SHP77 (cell line): ENCODE results near the gene SHTN1.

ENCODE experiments used
- DNase-seq, 2 experiments: peaks; one replicate each; lab custom pipeline; 2025; lab: John Stamatoyannopoulos, UW

The SHTN1 gene

DNA sequence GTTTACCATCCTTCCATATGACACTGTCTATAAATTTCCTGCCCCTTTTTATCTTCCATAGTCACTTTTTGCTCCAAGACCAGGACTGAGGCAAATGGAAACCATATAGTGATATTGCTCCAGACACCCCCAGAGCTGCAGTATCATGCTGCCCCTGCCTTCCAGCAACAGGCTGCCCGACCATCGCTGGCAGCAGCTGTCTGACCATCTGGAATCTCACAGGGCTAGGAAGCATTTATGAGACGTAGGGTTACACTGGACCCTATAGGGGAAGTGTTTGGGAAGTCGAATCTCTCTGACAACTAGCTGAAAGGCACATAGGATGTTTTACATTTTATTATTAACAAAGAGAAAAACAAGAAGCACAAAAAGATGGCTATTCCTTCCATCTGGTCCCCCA is 136.3 kb downstream of the SHTN1 start:
- no peak for DNase-seq

DNA sequence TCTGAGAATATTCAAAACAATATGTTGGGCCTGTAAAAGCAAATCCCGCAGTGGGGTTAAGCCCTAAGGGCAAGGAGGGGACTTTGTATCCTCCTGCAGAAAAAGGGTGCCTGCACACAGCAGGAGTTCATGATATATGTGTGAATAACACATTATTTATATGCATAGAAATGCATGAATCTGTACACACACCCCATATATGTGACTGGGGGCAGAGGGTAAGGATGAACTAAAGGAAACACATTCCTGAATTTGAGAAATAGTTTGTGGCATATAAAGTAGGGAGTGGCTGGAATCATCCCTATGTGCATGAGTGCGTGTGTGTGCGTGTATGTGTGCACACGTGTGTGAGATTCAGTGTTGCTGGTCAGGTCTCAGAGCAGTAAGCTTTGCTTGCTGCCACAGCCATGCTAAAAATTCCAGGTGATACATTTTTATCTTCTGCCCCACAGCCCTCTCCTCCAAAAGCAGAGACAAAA is 136.8 kb downstream of the SHTN1 start:
- DNase-seq: no peak

- no peak for DNase-seq
Observed at GRCh38 chr10:116866987-116867595, 137.9 kb downstream of the SHTN1 start.

DNA sequence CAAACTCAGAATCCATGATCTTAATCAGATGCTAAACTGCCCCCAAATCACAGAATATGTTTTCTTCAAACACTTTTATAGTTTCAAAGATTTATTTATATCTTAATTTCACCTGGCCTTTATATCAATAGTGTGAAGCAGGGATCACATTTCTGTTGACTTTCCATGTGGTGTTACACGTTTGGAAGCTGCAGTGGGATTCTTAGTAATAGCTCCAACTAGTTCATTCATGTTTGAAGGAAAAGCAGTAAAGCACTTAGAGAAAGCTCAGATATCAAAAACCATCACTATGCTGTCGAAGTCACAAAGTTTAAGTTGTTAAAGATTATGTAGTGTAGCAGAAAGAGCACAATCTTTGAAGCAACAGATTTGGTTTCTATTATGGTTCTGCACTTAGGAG is 138.9 kb downstream of the SHTN1 start:
- no peak for DNase-seq

DNA sequence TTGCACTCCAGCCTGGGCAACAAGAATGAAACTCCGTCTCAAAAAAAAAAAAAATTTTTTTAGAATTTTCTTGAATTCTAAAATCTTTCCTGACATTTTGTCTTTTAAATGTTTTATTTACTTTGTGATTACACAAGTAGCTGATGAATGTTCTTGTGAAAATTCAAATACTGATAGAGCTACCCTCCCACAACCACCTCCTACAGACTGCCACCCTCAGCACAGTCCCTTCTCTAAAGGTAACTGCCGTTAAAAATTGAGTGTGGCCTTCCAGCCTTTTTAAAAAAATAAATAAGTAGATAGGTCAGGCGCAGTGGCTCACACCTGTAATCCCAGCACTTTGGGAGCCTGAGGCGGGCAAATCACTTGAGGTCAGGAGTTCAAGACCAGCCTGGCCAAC is 140.6 kb downstream of the SHTN1 start:
- DNase-seq: no peak

GRCh38 chr10:116861796-116862195 is 143.2 kb downstream of the SHTN1 start:
- DNase-seq: no peak

- no peak for DNase-seq
Observed at GRCh38 chr10:116857156-116857555, 147.8 kb downstream of the SHTN1 start.

DNA sequence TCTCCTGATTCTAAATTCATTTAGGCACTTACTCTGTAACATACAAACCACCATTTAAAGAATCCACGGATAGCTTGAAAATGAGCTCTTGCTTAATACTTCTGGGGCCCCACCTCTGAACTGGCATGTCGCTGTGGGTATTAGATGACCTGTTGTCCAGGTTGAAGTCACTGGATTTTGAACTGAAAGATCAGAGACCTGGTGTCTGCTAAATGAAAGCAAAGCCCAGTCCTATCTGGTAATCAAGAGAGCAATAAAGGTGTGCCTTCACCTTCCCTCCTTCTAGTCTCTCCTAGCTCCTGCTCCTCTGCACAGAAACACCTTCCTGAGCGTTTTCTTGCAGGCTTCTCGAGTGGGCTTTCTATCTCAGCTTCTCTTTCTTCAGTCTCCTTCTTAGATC is 151.3 kb downstream of the SHTN1 start:
- DNase-seq: no peak

DNA sequence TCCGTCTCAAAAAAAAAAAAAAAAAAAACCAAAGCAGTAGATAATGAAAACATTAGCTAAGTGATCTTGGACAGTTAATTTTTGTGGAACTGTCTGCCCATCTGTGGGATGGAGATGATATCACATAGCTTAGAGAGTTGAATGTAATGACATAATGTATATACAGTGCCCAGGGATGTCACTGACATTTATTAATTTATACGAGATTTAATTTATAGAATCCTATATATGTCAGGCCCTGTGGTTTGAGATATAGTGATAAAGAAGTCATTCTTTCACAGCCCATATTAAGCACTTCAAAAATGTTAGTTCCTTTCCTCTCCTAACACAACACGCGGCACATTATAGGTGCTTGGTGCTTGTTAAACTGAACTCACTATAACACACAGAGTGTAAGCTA is 151.7 kb downstream of the SHTN1 start:
- no peak for DNase-seq

DNA sequence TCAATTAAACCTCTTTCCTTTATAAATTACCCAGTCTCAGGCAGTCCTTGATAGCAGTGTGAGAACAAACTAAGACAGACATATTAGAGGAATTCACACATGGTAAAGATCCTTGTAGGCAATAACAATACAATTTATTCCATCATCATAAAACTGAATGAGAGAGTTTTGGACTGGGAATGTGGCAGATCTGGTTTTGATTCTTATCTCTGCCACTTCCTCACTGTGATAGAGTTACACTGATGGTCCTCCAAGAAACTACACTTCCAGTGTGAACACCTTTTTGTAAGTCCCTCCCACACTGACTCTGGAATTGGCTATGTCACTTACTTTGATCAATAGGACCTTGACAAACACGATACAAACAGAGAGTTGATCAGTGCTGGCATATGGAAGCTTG is 152.7 kb downstream of the SHTN1 start:
- DNase-seq: no peak

DNA sequence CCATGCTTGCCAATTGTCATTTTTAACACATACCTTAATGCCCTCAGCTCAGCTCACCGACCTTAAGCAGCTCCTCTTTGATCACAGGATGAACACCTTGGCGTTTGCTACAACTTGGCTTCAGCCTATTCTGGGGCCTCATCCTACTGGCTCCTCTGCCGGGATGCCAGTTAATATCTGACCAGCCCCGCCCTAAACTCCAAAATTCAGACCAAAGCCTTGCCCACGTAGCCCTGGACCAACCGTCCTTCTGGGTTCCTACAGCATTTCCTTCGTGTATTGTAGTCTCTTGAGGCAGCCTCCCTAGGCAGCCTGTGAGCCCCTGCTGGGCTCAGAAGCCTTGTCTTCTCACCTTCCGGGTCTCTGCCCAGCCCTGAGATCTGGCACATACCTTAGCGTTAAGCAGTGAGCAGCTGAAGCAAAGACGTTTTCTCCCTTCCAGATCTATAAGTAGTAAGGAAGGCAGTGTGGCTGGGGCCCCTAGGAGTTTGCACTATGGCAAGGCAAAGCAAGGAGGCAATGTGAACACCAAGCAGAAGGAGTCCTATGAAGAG is 154.9 kb downstream of the SHTN1 start:
- DNase-seq: no peak

DNA sequence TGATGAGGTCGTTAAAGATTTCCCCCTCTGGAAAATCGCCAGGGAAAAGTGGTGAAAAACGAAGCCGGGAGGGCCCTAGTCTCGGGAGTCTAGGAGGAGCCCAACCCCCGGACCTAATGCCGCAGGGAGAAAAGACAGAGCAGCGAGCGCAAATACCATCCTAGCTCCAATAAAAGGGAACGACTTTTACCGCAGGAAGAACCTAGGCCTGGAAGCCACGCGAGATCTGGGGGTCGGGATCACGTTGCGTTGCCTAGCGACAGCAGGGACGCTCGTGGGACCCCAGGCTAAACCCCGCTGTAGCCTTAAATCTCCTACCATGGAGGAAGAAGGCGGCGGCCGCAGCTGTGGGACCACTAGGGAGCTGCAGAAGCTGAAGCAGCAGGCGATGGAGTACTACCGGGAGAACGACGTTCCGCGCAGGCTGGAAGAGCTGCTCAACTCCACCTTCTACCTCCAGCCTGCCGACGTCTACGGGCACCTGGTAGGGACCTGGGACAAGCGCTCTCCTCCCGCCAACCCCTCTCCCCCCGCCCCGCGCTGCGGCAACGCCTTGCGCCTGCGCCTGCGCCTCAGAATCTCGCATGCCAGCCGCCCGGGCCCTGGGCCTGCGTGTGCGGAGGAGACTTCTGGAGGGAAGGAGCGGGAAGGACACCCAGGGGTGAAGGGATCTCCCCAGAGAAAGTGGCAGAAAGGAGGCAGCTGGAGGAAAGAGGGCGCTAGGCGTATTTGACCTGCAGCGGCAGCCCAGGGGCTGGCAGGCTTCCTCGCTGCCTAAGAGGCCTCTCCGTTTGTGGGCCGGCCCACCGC is 155.5 kb downstream of the SHTN1 start, which contains the start of gene ENO4:
Gene ENO4 (plus strand): TSS at position 252 of the 810 bp plus-strand sequence. CDS start 68 bp downstream, at position 320.
- peak; percentile 86 to 91 for DNase-seq

DNA sequence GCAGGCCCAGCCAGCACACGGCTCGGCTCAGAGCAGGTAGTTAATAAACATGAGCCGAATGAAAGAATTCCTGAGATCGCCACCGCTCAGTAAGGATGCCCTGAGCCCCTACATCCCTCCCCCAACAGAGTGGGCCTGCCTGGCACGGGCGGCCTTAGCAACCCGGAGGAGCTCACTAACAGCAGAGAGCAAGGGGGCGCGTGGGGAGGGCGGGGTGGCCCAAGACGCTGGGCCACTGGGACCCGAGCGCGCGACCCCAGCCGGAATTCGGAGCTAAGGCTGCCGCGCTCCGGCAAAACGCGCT is 156.1 kb downstream of the SHTN1 start:
- DNase-seq: no peak

GRCh38 chr10:116848032-116848943 is 156.7 kb downstream of the SHTN1 start:
- no peak for DNase-seq

- no peak for DNase-seq
Observed at GRCh38 chr10:116845823-116846222, 159.2 kb downstream of the SHTN1 start.

- DNase-seq: no peak
Observed at GRCh38 chr10:116840389-116841075, 164.5 kb downstream of the SHTN1 start.

GRCh38 chr10:116838143-116838725 is 166.8 kb downstream of the SHTN1 start:
- DNase-seq: no peak

- DNase-seq: no peak
Observed at GRCh38 chr10:116836902-116837523, 168.0 kb downstream of the SHTN1 start.

- peak; percentile 85 to 94 for DNase-seq
Observed at GRCh38 chr10:116836083-116836482, 168.9 kb downstream of the SHTN1 start.

DNA sequence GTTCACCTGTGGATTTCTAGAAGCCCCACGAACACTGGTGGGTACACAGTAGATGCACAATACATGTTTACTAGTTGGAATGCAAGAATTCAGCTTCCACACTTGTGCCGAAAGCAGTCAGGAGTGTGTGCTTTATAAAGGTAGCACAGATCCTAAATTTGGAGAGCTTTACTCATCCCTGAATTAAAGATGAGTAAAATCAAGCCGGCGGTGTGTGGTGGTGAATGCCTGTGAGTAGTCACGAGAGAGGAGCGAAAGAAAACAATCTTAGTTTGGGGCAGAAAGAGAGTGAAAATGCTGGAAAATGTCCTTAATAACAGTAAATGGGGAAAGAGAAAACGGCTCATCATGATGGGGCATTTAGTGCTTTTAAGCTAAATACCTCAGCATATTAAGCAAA is 169.3 kb downstream of the SHTN1 start:
- DNase-seq: no peak
